Heart left ventricle (tissue), 16 donors: ENCODE data around the gene TESMIN. TPM values are rescaled to one million over a fixed set of nuclear protein-coding genes. Genes with fewer than 3 reads are reported as not detected.

Experiments
- ATAC-seq, 4 donors: fragments of 200-7000 bp; cut with Tn5 transposase; one replicate each; pipeline ENCODE4 v1.9.1; 2020 to 2022; ENCODE audit warnings: moderate library complexity in 4 of 4, mild to moderate bottlenecking in 3 of 4, moderate number of reproducible peaks in 1 of 4
- DNase-seq, 5 donors: peaks; one replicate each; pipeline ENCODE4 v3.0.0-alpha.2; 2020
- H3K27ac ChIP-seq, 12 donors: fragments of 200-600 bp; sonication (generic) in 4 of 12; one replicate each; pipeline versions ENCODE4 v1.5.0 to v1.8.0; 2016 to 2022; ENCODE audit warnings: mild to moderate bottlenecking in 2 of 12
- H3K27me3 ChIP-seq, 9 donors: fragments of 200-600 bp; sonication (generic) in 2 of 9; one replicate each; pipeline versions ENCODE4 v1.5.1 to v1.8.0; 2016 to 2022; ENCODE audit warnings: mild to moderate bottlenecking in 3 of 9
- H3K36me3 ChIP-seq, 9 donors: fragments of 200-600 bp; sonication (generic) in 2 of 9; one replicate each; pipeline versions ENCODE4 v1.5.0 to v1.8.0; 2018 to 2022; ENCODE audit warnings: mild to moderate bottlenecking in 2 of 9
- H3K4me1 ChIP-seq, 12 donors: fragments of 200-600 bp; sonication (generic) in 4 of 12; one replicate each; pipeline versions ENCODE4 v1.5.0 to v1.8.0; 2016 to 2022; ENCODE audit warnings: mild to moderate bottlenecking in 3 of 12
- H3K4me3 ChIP-seq, 12 donors: fragments of 200-600 bp; sonication (generic) in 4 of 12; one replicate each; pipeline versions ENCODE4 v1.5.0 to v1.8.0; 2017 to 2022; ENCODE audit warnings: mild to moderate bottlenecking in 9 of 12, moderate library complexity in 4 of 12
- H3K9me3 ChIP-seq, 12 donors: fragments of 200-600 bp; sonication (generic) in 4 of 12; one replicate each; pipeline versions ENCODE4 v1.5.0 to v1.8.0; 2016 to 2022; ENCODE audit warnings: mild to moderate bottlenecking in 1 of 12
- CTCF ChIP-seq, 12 donors: fragments of 200-600 bp; sonication (generic) in 4 of 12; IDR thresholded peaks; one replicate each; pipeline versions ENCODE4 v1.5.0 to v1.8.0; 2018 to 2022; ENCODE audit warnings: antibody characterized with exemption in 12 of 12, mild to moderate bottlenecking in 5 of 12
- POLR2A ChIP-seq, 2 donors: fragments of 450-650 bp; IDR thresholded peaks; one replicate each; pipeline ENCODE4 v1.6.1; 2017; ENCODE audit warnings: antibody characterized with exemption in 2 of 2, mild to moderate bottlenecking in 2 of 2, moderate library complexity in 2 of 2
- WGBS, 4 donors: extraction: QIAGEN DNeasy Blood & Tissue Kit in 2 of 4; methylation state at CpG; one replicate each; pipeline versions ENCODE4 v1.1.5 to v1.1.7; 2013 to 2018; 5-methylcytosine and 5-hydroxymethylcytosine counted together
- intact Hi-C, 10 donors: fragments of 100-400 bp; cut with DNase I; formaldehyde crosslinking; loops; one replicate each; pipeline versions ENCODE4 v1.11.1 to v1.14.2; 2022
- polyA plus RNA-seq, 2 donors: library from polyadenylated mRNA; stranded (reverse); fragments of 200-250 nt; gene quantifications; one replicate each; pipeline ENCODE4 v1.2.3, GENCODE V29; 2013
- total RNA-seq, 9 donors: library from RNA; depleted of rRNA in 2 of 9; stranded (reverse); fragments of >200 nt in 2 of 9; fragmentation: NEBNext Ultra II Directional in 3 of 9; extraction: Animal tissue kit (Norgen Biotek cat#: 25700) in 3 of 9; gene quantifications; one replicate each; pipeline versions ENCODE4 v1.1.0 to v1.2.4, GENCODE V29; 2016 to 2023
- donor health status: ischemic (EF 13 %, LVEDD 7.1; RV severe dilation, severe dysfunction).
- donor health status: healthy with polysubstance abuse.
- donor health status: DM: no; HTN: yes; CAD: no.
- donor health status: DM: no; HTN: no; CAD: no.
- donor health status: ischemic (EF 25% LVEDD 6.9; RV normal size, moderate dysfunction).
- donor health status: ischemic (EF 25% LVEDD 5.7; RV mildly dilated, moderate dysfunction).
- donor health status: healthy.
- donor health status: DM: yes; HTN: yes; CAD: no.
- donor health status: ischemic (EF 35%, LVEDD 5.7; RV mildly dilated, moderate dysfunction).
- donor health status: nonischemic (EF 11% LVEDD 7.7; RV severe dilation, severe dysfunction).
- donor health status: DM: yes; HTN: yes; CAD: no.
- donor health status: PGD.
- donor health status: ischemic (EF 29% LVEDD 5.4; RV normal size, mild dysfunction).
- donor health status: nonischemic (EF 23%, LVEDD 6.1; RV moderate dilation, normal function).

The TESMIN gene
- total and polyA plus RNA-seq, 11 donors: 0.12 to 2.0 (median 0.42) TPM; not detected in 1

- no peak overlapping the region for H3K27ac ChIP-seq
- H3K36me3 ChIP-seq: no peaks in the 10 kb centered on the region
- peaks cover 0 to 13% (median 0%) of the 10 kb centered on the region in 12 donors for H3K9me3 ChIP-seq
- no peak overlapping the region for H3K4me3 ChIP-seq
- H3K4me1 ChIP-seq: no peaks in the 10 kb centered on the region
- no peak for ATAC-seq
- TF ChIP-seq CTCF (IDR thresholded peaks at IDR 0.05) (no peak), POLR2A (IDR thresholded peaks at IDR 0.05) (no peak)
- intact Hi-C loops: no loop called here
- DNase-seq: no peak
- 90 to 98% (median 95%) methylated on average over 2 of the region's 2 CpGs for WGBS, 4 donors
- peaks cover 0 to 5% (median 0%) of the 10 kb centered on the region in 9 donors for H3K27me3 ChIP-seq
These were observed 30.2 kb downstream of the TESMIN start for GRCh38 chr11:68721075-68721474.

DNA sequence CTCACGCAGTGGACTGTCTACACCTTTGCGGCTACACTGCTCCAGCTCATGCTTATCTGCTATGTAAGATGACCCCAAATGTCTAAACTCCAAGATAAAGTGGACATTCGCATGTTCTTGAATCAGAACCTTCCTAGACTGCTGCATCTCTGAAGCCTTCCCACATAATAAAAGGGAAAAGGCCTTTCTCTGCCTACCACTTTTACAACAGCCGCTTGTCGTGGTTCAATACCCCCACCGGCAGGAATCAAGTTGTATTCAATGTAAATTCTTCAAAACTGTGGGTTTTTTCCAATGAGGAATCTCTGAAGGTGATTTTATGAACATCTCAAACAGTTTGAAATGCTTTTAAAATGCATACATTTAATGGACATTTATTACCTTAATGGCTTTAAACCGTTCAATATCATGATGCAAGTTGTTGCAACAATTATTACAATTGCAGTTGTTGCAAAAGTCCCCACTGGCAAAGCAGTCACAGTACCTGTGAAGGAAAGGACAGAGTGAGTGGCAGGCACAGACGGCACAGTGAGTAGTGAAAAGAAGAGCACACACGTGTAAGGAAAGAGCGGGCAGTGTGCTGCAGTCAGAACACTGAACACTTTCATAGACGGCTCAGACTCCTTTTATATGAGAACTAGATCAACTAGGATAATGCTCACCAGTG, 35.7 kb downstream of the TESMIN start:
- peaks cover 0 to 6% (median 0%) of the 10 kb centered on the region in 12 donors for H3K4me1 ChIP-seq
- H3K27ac ChIP-seq: no peak overlapping the region
- peaks cover 0 to 18% (median 0%) of the 10 kb centered on the region in 9 donors for H3K27me3 ChIP-seq
- H3K4me3 ChIP-seq: no peak overlapping the region
- DNase-seq (no peak), ATAC-seq (no peak)
- H3K9me3 ChIP-seq: peaks cover 0 to 13% (median 0%) of the 10 kb centered on the region in 12 donors
- no peaks in the 10 kb centered on the region for H3K36me3 ChIP-seq
- TF ChIP-seq POLR2A (IDR thresholded peaks at IDR 0.05): no peak
- TF ChIP-seq CTCF (IDR thresholded peaks at IDR 0.05): no peak
- intact Hi-C loops: no loop called here
- WGBS, 4 donors: 88 to 93% (median 90%) methylated on average over 11 of the region's 11 CpGs

GRCh38 chr11:68714060-68714856, 37.1 kb downstream of the TESMIN start:
- Histone ChIP-seq H3K9me3 (peaks cover 0 to under 1% (median 0%) of the 10 kb centered on the region in 12 donors), H3K27ac (no peak overlapping the region), H3K27me3 (peaks cover 0 to 18% (median 0%) of the 10 kb centered on the region in 9 donors), H3K4me3 (no peak overlapping the region), H3K36me3 (no peaks in the 10 kb centered on the region), H3K4me1 (peaks cover 0 to 6% (median 0%) of the 10 kb centered on the region in 12 donors)
- DNase-seq (no peak), ATAC-seq (no peak)
- intact Hi-C loops: no loop called here
- WGBS, 4 donors: 69 to 73% (median 71%) methylated on average over 22 to 23 of the region's 23 CpGs
- TF ChIP-seq POLR2A (IDR thresholded peaks at IDR 0.05) (no peak), CTCF (IDR thresholded peaks at IDR 0.05) (no peak)

DNA sequence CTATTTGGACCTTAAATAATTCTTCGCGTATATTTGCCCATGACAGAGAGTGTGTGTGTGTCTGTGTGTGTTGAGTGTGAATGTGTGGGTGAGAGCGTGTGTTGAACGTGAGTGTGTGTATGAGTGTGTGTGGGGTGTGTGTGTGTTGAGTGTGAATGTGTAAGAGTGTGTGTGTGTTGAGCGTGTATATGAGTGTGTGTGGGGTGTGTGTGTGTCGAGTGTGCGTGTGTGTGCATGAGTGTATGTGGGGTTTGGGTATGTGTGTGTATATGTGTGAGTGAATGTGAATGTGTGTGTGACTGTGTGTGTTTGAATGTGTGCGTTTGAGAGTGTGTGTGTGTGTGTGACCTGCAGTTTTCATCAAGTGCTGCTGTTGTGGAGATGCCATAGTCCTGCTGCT, 40.2 kb downstream of the TESMIN start:
- H3K4me3 ChIP-seq: no peak overlapping the region
- no peak for DNase-seq
- H3K4me1 ChIP-seq: peaks cover 0 to 6% (median 0%) of the 10 kb centered on the region in 12 donors
- no peak for ATAC-seq
- H3K27ac ChIP-seq: no peak overlapping the region
- no peaks in the 10 kb centered on the region for H3K36me3 ChIP-seq
- intact Hi-C loops: no loop called here
- H3K9me3 ChIP-seq: no peaks in the 10 kb centered on the region
- H3K27me3 ChIP-seq: peaks cover 0 to 14% (median 0%) of the 10 kb centered on the region in 9 donors
- 94 to 96% (median 95%) methylated on average over 8 of the region's 8 CpGs for WGBS, 4 donors
- TF ChIP-seq CTCF (IDR thresholded peaks at IDR 0.05): no peak
- TF ChIP-seq POLR2A (IDR thresholded peaks at IDR 0.05): no peak
